DOHH2 (cell line): ENCODE results near the gene ACSF3.

Source experiments
- H3F3A ChIP-seq: fragments of 200-600 bp; sonication (generic), shearing (Covaris generic); 2 replicates; pipeline ENCODE4 v1.6.0; 2016; ENCODE audit warnings: antibody characterized with exemption, mild to moderate bottlenecking; ENCODE audit not compliant: control insufficient read depth, insufficient read depth
- H3K27ac ChIP-seq: fragments of 200-600 bp; sonication (generic); 2 replicates; pipeline ENCODE4 v1.5.1; 2014; ENCODE audit warnings: low read depth, mild to moderate bottlenecking, low read length, moderate library complexity
- H3K27me3 ChIP-seq: fragments of 200-600 bp; sonication (generic); 2 replicates; pipeline ENCODE4 v1.6.1; 2014; ENCODE audit warnings: mild to moderate bottlenecking, low read length, mixed read lengths; ENCODE audit not compliant: control insufficient read depth
- H3K36me3 ChIP-seq: fragments of 200-600 bp; sonication (generic); 2 replicates; pipeline ENCODE4 v1.6.1; 2014; ENCODE audit warnings: mild to moderate bottlenecking, low read length, moderate library complexity, mixed read lengths; ENCODE audit not compliant: control insufficient read depth
- H3K4me1 ChIP-seq: fragments of 200-600 bp; sonication (generic); 2 replicates; pipeline ENCODE4 v1.6.1; 2014; ENCODE audit warnings: mild to moderate bottlenecking, low read length, mixed read lengths; ENCODE audit not compliant: control insufficient read depth
- H3K4me2 ChIP-seq: fragments of 200-600 bp; sonication (generic); 2 replicates; pipeline ENCODE4 v1.6.0; 2014; ENCODE audit warnings: mild to moderate bottlenecking, low read length, moderate library complexity
- H3K4me3 ChIP-seq: fragments of 200-600 bp; sonication (generic); 2 replicates; pipeline ENCODE4 v1.5.1; 2014; ENCODE audit warnings: mild to moderate bottlenecking, low read length, mixed read lengths
- H3K79me2 ChIP-seq: fragments of 200-600 bp; sonication (generic); 2 replicates; pipeline ENCODE4 v1.6.1; 2014; ENCODE audit warnings: mild to moderate bottlenecking, low read length, mixed read lengths; ENCODE audit not compliant: control insufficient read depth
- H3K9me2 ChIP-seq: fragments of 200-600 bp; sonication (generic); replicated peaks from 2 replicates; pipeline ENCODE4 v1.6.1; 2014; ENCODE audit warnings: mild to moderate bottlenecking, low read length, mixed read lengths; ENCODE audit not compliant: control insufficient read depth
- H3K9me3 ChIP-seq: fragments of 200-600 bp; sonication (generic); 2 replicates; pipeline ENCODE4 v1.6.1; 2014; ENCODE audit warnings: antibody characterized with exemption, low read length, mixed read lengths; ENCODE audit not compliant: control insufficient read depth, insufficient read depth
- H4K20me1 ChIP-seq: fragments of 200-600 bp; sonication (generic); 2 replicates; pipeline ENCODE4 v1.6.0; 2014; ENCODE audit warnings: low read depth, mild to moderate bottlenecking, antibody characterized with exemption, low read length, moderate library complexity; ENCODE audit not compliant: control insufficient read depth, insufficient read depth
- EZH2phosphoT487 ChIP-seq: fragments of 200-600 bp; sonication (generic); IDR thresholded peaks from 2 replicates; pipeline ENCODE4 v1.6.1; 2017; ENCODE audit warnings: borderline replicate concordance, mild to moderate bottlenecking, antibody characterized with exemption, low read length, moderate library complexity, mixed read lengths
- TF ChIP-seq, protein P1 (sequence below): fragments of 200-600 bp; sonication (generic); IDR thresholded peaks from one replicate; pipeline ENCODE4 v1.5.1; 2014; ENCODE audit warnings: antibody characterized with exemption, mild to moderate bottlenecking, low read depth, low read length; ENCODE audit not compliant: poor library complexity, severe bottlenecking

ACSF3 gene

DNA sequence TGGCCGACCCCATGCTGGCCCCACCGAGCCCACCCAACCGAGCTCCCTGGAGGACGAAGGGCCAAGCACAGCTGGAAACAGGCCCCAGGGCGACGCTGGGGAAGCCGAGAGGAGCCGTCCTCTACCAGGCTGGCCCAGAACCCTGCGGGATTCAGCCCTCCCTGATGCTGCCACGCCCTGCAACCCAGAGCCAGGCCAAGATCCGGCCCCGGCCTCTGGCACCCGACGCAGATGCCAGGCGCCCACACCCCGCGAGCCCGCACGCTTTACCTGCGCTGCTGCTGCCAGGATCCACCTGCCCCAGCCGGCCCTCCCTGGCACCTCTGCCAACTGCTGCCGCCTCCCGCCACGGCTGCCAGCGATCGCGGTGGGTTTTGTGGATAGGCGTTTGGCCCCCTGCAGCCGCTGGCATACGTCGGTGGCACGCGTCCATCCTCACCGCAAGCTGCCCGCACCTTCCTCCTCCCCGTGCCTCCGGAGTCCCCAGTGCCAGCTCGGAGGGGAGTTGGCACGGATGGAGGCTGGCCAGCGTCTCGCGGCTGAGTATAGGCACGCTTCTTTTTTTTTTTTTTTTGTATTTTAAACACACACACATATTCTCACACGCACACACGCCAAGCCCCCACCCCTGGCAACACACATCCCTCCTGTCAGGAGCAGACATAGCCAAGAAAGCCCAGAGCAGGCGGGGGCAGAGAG lies 41.3 kb upstream of the ACSF3 start:
- H3K4me1 ChIP-seq: no peaks in the 10 kb centered on the region; the same call in 1 of the 2 replicates
- no peak for TF ChIP-seq EZH2phosphoT487
- TF ChIP-seq, protein P1, sequence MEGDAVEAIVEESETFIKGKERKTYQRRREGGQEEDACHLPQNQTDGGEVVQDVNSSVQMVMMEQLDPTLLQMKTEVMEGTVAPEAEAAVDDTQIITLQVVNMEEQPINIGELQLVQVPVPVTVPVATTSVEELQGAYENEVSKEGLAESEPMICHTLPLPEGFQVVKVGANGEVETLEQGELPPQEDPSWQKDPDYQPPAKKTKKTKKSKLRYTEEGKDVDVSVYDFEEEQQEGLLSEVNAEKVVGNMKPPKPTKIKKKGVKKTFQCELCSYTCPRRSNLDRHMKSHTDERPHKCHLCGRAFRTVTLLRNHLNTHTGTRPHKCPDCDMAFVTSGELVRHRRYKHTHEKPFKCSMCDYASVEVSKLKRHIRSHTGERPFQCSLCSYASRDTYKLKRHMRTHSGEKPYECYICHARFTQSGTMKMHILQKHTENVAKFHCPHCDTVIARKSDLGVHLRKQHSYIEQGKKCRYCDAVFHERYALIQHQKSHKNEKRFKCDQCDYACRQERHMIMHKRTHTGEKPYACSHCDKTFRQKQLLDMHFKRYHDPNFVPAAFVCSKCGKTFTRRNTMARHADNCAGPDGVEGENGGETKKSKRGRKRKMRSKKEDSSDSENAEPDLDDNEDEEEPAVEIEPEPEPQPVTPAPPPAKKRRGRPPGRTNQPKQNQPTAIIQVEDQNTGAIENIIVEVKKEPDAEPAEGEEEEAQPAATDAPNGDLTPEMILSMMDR: no peak
- no peaks in the 10 kb centered on the region for H4K20me1 ChIP-seq
- no peaks in the 10 kb centered on the region for H3K36me3 ChIP-seq
- H3K4me3 ChIP-seq: no peak overlapping the region
- H3K4me2 ChIP-seq: no peak overlapping the region
- no peaks in the 10 kb centered on the region for H3K9me3 ChIP-seq
- no peaks in the 10 kb centered on the region for H3K27me3 ChIP-seq
- H3K27ac ChIP-seq: no peak overlapping the region
- H3K9me2 ChIP-seq: no peaks in the 10 kb centered on the region
- H3F3A ChIP-seq: no peaks in the 10 kb centered on the region
- no peaks in the 10 kb centered on the region for H3K79me2 ChIP-seq

DNA sequence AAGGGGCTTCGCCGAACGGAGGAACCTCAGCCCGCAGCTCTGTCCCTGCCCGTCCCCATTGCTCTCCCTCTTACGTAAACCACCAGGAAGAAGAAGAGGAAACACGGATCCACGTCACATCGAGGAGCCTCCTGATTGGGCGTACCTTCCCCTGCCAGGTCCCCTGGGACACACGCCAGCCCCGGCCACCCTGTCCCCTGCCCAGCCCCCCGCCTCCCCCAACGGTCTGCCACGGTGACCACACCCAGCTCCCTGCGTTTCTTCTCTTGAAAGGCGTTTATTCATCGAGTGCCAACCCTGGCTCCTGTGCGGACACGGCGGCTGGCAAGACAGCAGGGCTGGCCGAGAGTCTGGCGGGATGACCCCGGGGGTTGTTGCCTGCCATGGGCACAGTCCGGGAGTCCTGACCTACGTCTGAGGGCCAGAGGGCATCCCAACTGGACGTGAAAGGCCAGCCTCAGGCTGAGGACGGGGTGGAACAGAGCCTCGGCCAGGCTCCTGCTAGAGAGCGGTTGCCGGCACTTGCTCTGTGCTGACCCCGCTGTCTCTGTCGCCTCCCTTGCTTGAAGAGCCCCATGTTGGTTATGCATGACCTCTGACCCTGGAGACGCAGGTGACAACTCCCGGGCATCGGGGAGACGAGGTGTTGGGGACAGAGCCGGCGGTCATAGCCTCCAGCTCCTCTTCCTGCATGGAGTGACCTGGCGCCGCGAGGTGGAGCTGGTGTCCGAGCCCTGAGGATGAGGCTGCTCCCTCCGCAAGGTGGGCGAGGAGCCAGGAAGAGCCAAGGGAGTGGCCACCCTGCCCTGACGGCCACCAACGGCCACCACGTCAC lies 40.5 kb upstream of the ACSF3 start:
- no peaks in the 10 kb centered on the region for H3K9me3 ChIP-seq
- TF ChIP-seq EZH2phosphoT487: no peak
- TF ChIP-seq, protein P1: no peak
- H3K27ac ChIP-seq: no peak overlapping the region
- H3K36me3 ChIP-seq: no peaks in the 10 kb centered on the region
- no peak overlapping the region for H3K4me2 ChIP-seq
- H3F3A ChIP-seq: no peaks in the 10 kb centered on the region
- H3K79me2 ChIP-seq: no peaks in the 10 kb centered on the region
- H3K4me3 ChIP-seq: no peak overlapping the region
- H3K4me1 ChIP-seq: no peaks in the 10 kb centered on the region; the same call in 1 of the 2 replicates
- no peaks in the 10 kb centered on the region for H4K20me1 ChIP-seq
- no peaks in the 10 kb centered on the region for H3K9me2 ChIP-seq
- H3K27me3 ChIP-seq: no peaks in the 10 kb centered on the region

DNA sequence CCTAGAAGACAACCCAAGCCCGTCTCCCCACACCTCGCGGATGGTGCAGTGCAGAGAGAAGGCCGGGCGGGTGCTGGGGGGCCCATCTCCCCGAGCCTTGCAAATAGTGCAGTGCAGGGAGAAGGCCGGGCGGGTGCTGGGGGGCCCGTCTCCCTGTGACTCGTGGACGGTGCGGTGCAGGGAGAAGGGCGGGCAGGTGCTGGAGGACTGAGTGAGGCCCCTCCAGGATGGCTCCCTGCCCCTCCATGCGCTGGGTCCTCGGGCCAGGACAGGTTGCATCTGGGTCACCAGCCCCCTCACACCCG lies 40.0 kb upstream of the ACSF3 start:
- no peak overlapping the region for H3K4me2 ChIP-seq
- H3K9me3 ChIP-seq: no peaks in the 10 kb centered on the region
- H3K4me3 ChIP-seq: no peak overlapping the region
- H3K27me3 ChIP-seq: no peaks in the 10 kb centered on the region
- TF ChIP-seq EZH2phosphoT487: no peak
- TF ChIP-seq, protein P1: no peak
- H3K4me1 ChIP-seq: no peaks in the 10 kb centered on the region; the same call in 1 of the 2 replicates
- H3K36me3 ChIP-seq: no peaks in the 10 kb centered on the region
- H3K79me2 ChIP-seq: no peaks in the 10 kb centered on the region
- H3K9me2 ChIP-seq: no peaks in the 10 kb centered on the region
- H3K27ac ChIP-seq: no peak overlapping the region
- H3F3A ChIP-seq: no peaks in the 10 kb centered on the region
- H4K20me1 ChIP-seq: no peaks in the 10 kb centered on the region
